ENCODE results near the gene PEPD.
"Not testable (repeated sequence)": the region's sequence is repeated elsewhere in the genome, so short reads cannot be mapped to it uniquely, and the experiment has no call there.

Gene PEPD

GRCh38 chr19:33481863-33482262 lies 39.7 kb downstream of the PEPD start:
- Histone ChIP-seq H3K79me2 (ENCODE audit: insufficient read depth, low read length) (no peaks in the 10 kb centered on the region), H3K4me3 (ENCODE audit: low read depth, low read length, poor library complexity, severe bottlenecking) (no peak overlapping the region)

GRCh38 chr19:33479570-33479969 lies 42.0 kb downstream of the PEPD start:
- not testable (repeated sequence) for H3K36me3 ChIP-seq (ENCODE audit: insufficient read depth, low read length)

More at GRCh38 chr19:33481863-33482262, 39.7 kb downstream of the PEPD start:
- no peak overlapping the region for H3K4me2 ChIP-seq (ENCODE audit: low read length)
- H3K27me3 ChIP-seq (ENCODE audit: insufficient read depth, low read length) = no peaks in the 10 kb centered on the region
- H2AFZ ChIP-seq (ENCODE audit: low read length) = no peak overlapping the region
- no peak overlapping the region for H3K27ac ChIP-seq (ENCODE audit: low read depth, low read length, poor library complexity, severe bottlenecking)
- no peaks in the 10 kb centered on the region for H3K36me3 ChIP-seq (ENCODE audit: insufficient read depth, low read length)
- H3K9me2 ChIP-seq (ENCODE audit: low read depth, low read length) = no peaks in the 10 kb centered on the region
- 0 out of 2 replicates have a peak, but pooled peaks cover 2% of the 10 kb centered on the region for H3K9me3 ChIP-seq (ENCODE audit: low read length)
- H3F3A ChIP-seq (ENCODE audit: insufficient read depth, low read length) = no peaks in the 10 kb centered on the region
- no peaks in the 10 kb centered on the region for H4K20me1 ChIP-seq (ENCODE audit: insufficient read depth, low read length)
- no peaks in the 10 kb centered on the region for H3K4me1 ChIP-seq (ENCODE audit: insufficient read depth, low read length, severe bottlenecking)
- TF ChIP-seq CTCF (IDR thresholded peaks at IDR 0.05; ENCODE audit: low read length) (no peak), EZH2 (IDR thresholded peaks at IDR 0.05; ENCODE audit: borderline replicate concordance, low read length) (no peak)
- no peak overlapping the region for H3K9ac ChIP-seq (ENCODE audit: low read length)

GRCh38 chr19:33477781-33478180 lies 43.8 kb downstream of the PEPD start:
- no peak for TF ChIP-seq EZH2 (IDR thresholded peaks at IDR 0.05; ENCODE audit: borderline replicate concordance, low read length)
- H4K20me1 ChIP-seq (ENCODE audit: insufficient read depth, low read length) = no peaks in the 10 kb centered on the region
- H3K36me3 ChIP-seq (ENCODE audit: insufficient read depth, low read length) = no peaks in the 10 kb centered on the region
- no peaks in the 10 kb centered on the region for H3F3A ChIP-seq (ENCODE audit: insufficient read depth, low read length)
- H3K9me2 ChIP-seq (ENCODE audit: low read depth, low read length) = no peaks in the 10 kb centered on the region
- H3K27ac ChIP-seq (ENCODE audit: low read depth, low read length, poor library complexity, severe bottlenecking) = no peak overlapping the region
- H3K27me3 ChIP-seq (ENCODE audit: insufficient read depth, low read length) = no peaks in the 10 kb centered on the region
- no peaks in the 10 kb centered on the region for H3K9me3 ChIP-seq (ENCODE audit: low read length)
- H3K4me3 ChIP-seq (ENCODE audit: low read depth, low read length, poor library complexity, severe bottlenecking) = no peak overlapping the region
- H3K9ac ChIP-seq (ENCODE audit: low read length) = no peak overlapping the region
- no peaks in the 10 kb centered on the region for H3K4me1 ChIP-seq (ENCODE audit: insufficient read depth, low read length, severe bottlenecking)
- no peak overlapping the region for H2AFZ ChIP-seq (ENCODE audit: low read length)
- no peaks in the 10 kb centered on the region for H3K79me2 ChIP-seq (ENCODE audit: insufficient read depth, low read length)
- no peak overlapping the region for H3K4me2 ChIP-seq (ENCODE audit: low read length)

More at GRCh38 chr19:33479570-33479969, 42.0 kb downstream of the PEPD start:
- not testable (repeated sequence) for H3K79me2 ChIP-seq (ENCODE audit: insufficient read depth, low read length); H4K20me1 ChIP-seq (ENCODE audit: insufficient read depth, low read length); H3K4me3 ChIP-seq (ENCODE audit: low read depth, low read length, poor library complexity, severe bottlenecking); H3K9me2 ChIP-seq (ENCODE audit: low read depth, low read length); H3K4me1 ChIP-seq (ENCODE audit: insufficient read depth, low read length, severe bottlenecking); H3K4me2 ChIP-seq (ENCODE audit: low read length); H3K27me3 ChIP-seq (ENCODE audit: insufficient read depth, low read length); H3K27ac ChIP-seq (ENCODE audit: low read depth, low read length, poor library complexity, severe bottlenecking); H3K9ac ChIP-seq (ENCODE audit: low read length); H2AFZ ChIP-seq (ENCODE audit: low read length); H3F3A ChIP-seq (ENCODE audit: insufficient read depth, low read length); H3K9me3 ChIP-seq (ENCODE audit: low read length)

GRCh38 chr19:33476151-33476707 lies 45.4 kb downstream of the PEPD start:
- Histone ChIP-seq H4K20me1 (ENCODE audit: insufficient read depth, low read length) (no peaks in the 10 kb centered on the region), H3K36me3 (ENCODE audit: insufficient read depth, low read length) (no peaks in the 10 kb centered on the region), H3K9me3 (ENCODE audit: low read length) (no peaks in the 10 kb centered on the region), H2AFZ (ENCODE audit: low read length) (no peak overlapping the region), H3K79me2 (ENCODE audit: insufficient read depth, low read length) (no peaks in the 10 kb centered on the region), H3K27me3 (ENCODE audit: insufficient read depth, low read length) (no peaks in the 10 kb centered on the region), H3K9me2 (ENCODE audit: low read depth, low read length) (no peaks in the 10 kb centered on the region), H3K4me2 (ENCODE audit: low read length) (no peak overlapping the region), H3K9ac (ENCODE audit: low read length) (no peak overlapping the region), H3K4me1 (ENCODE audit: insufficient read depth, low read length, severe bottlenecking) (no peaks in the 10 kb centered on the region), H3K4me3 (ENCODE audit: low read depth, low read length, poor library complexity, severe bottlenecking) (no peak overlapping the region), H3K27ac (ENCODE audit: low read depth, low read length, poor library complexity, severe bottlenecking) (no peak overlapping the region), H3F3A (ENCODE audit: insufficient read depth, low read length) (no peaks in the 10 kb centered on the region)
- TF ChIP-seq CTCF (IDR thresholded peaks at IDR 0.05; ENCODE audit: low read length) (no peak), EZH2 (IDR thresholded peaks at IDR 0.05; ENCODE audit: borderline replicate concordance, low read length) (no peak)

Measured in OCI-LY1 (cell line).